Upper lobe of left lung (tissue), 4 donors: ENCODE measurements around the gene PDCD7.
"Not testable (repeated sequence)": the region's sequence is repeated elsewhere in the genome, so short reads cannot be mapped to it uniquely, and the experiment has no call there.

ENCODE experiments used
- POLR2A ChIP-seq, 4 donors: fragments of 450-650 bp; IDR thresholded peaks; one replicate each; pipeline ENCODE4 v1.5.1; 2016 to 2017; ENCODE audit warnings: antibody characterized with exemption in 4 of 4, mild to moderate bottlenecking in 2 of 4
- TF ChIP-seq, protein P1 (sequence below), 6 experiments: fragments of 450-650 bp in 4 of 6; fragments of 200-600 bp in 2 of 6; sonication (generic) in 2 of 6; IDR thresholded peaks; one replicate each; pipeline ENCODE4 v1.5.1; 2016 to 2019; ENCODE audit warnings: antibody characterized with exemption in 6 of 6

DNA sequence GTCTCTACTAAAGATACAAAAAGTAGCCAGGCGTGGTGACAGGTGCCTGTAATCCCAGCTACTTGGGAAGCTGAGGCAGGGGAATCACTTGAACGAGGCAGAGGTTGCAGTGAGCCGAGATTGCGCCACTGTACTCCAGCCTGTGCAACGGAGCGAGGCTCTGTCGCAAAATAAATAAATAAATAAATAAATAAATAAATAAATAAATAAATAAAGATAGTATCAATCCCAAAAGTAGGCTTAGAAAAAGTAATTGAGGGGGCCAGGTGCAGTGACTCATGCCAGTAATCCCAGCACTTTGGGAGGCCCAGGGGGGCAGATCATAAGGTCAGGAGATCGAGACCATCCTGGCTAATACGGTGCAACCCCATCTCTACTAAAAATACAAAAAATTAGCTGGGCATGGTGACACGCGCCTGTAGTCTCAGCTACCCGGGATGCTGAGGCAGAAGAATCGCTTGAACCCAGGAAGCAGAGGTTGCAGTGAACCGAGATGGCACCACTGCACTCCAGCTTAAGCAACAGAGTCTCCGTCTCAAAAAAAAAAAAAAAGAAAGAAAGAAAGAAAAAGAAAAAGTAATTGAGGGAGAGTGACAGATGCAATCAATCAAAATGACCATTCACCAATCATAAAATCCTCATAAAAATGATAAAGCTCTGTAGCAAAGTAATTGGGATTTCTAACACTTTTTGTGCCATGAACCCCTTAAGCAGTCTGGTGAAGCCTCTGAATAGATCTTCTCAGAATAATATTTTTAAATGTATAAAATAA, 48.2 kb upstream of the PDCD7 start:
- TF ChIP-seq, protein P1, sequence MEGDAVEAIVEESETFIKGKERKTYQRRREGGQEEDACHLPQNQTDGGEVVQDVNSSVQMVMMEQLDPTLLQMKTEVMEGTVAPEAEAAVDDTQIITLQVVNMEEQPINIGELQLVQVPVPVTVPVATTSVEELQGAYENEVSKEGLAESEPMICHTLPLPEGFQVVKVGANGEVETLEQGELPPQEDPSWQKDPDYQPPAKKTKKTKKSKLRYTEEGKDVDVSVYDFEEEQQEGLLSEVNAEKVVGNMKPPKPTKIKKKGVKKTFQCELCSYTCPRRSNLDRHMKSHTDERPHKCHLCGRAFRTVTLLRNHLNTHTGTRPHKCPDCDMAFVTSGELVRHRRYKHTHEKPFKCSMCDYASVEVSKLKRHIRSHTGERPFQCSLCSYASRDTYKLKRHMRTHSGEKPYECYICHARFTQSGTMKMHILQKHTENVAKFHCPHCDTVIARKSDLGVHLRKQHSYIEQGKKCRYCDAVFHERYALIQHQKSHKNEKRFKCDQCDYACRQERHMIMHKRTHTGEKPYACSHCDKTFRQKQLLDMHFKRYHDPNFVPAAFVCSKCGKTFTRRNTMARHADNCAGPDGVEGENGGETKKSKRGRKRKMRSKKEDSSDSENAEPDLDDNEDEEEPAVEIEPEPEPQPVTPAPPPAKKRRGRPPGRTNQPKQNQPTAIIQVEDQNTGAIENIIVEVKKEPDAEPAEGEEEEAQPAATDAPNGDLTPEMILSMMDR (IDR thresholded peaks at IDR 0.05): not testable (repeated sequence)
- not testable (repeated sequence) for TF ChIP-seq POLR2A (IDR thresholded peaks at IDR 0.05)
